ENCODE measurements around the gene SMCO4.

SMCO4 gene

DNA sequence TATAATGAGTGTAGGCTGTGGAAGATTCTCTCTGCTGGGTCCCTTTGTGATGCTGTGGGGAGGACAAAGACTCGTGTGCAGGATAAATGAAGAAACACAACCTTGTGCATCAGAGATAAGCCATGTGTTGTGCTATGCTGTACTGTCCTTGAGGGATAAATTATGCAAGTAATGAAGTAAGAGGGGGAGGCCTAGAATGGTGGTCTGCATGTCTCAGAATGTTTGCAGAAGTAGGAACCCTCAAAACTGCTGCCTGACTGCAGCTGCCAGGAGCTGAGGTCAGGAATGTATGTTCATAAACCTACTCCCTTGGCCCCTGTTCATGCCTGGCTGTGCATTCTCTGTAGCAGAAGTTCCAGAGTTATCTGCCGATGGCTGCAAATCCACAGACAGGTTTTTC is 4.6 kb upstream of the SMCO4 start:
- no peaks in the 10 kb centered on the region for H3K79me2 ChIP-seq (ENCODE audit: insufficient read depth, low read length)
- no peaks in the 10 kb centered on the region for H3K9me2 ChIP-seq (replicated peaks; ENCODE audit: insufficient read depth, low read length)
- TF ChIP-seq, protein P1, sequence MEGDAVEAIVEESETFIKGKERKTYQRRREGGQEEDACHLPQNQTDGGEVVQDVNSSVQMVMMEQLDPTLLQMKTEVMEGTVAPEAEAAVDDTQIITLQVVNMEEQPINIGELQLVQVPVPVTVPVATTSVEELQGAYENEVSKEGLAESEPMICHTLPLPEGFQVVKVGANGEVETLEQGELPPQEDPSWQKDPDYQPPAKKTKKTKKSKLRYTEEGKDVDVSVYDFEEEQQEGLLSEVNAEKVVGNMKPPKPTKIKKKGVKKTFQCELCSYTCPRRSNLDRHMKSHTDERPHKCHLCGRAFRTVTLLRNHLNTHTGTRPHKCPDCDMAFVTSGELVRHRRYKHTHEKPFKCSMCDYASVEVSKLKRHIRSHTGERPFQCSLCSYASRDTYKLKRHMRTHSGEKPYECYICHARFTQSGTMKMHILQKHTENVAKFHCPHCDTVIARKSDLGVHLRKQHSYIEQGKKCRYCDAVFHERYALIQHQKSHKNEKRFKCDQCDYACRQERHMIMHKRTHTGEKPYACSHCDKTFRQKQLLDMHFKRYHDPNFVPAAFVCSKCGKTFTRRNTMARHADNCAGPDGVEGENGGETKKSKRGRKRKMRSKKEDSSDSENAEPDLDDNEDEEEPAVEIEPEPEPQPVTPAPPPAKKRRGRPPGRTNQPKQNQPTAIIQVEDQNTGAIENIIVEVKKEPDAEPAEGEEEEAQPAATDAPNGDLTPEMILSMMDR (IDR thresholded peaks at IDR 0.05; ENCODE audit: insufficient read depth, low read length, poor library complexity, severe bottlenecking) = no peak
- no peak for TF ChIP-seq EZH2phosphoT487 (conservative IDR thresholded peaks at IDR 0.05; ENCODE audit: low read length)
- no peak overlapping the region for H2AFZ ChIP-seq (ENCODE audit: low read depth, low read length, severe bottlenecking)
- no peaks in the 10 kb centered on the region for H3F3A ChIP-seq (ENCODE audit: insufficient read depth)
- H3K9ac ChIP-seq (ENCODE audit: low read length) = no peak overlapping the region
- H3K9me3 ChIP-seq (ENCODE audit: insufficient read depth, low read length) = no peaks in the 10 kb centered on the region
- no peak overlapping the region for H3K27ac ChIP-seq (ENCODE audit: low read depth, low read length)
- H3K36me3 ChIP-seq (ENCODE audit: low read length) = no peaks in the 10 kb centered on the region
- no peaks in the 10 kb centered on the region for H3K27me3 ChIP-seq (ENCODE audit: low read length)
- no peak overlapping the region for H3K4me3 ChIP-seq (ENCODE audit: insufficient read depth, low read length, poor library complexity, severe bottlenecking)
- H3K4me2 ChIP-seq (ENCODE audit: low read depth, low read length, poor library complexity, severe bottlenecking) = no peak overlapping the region
- no peaks in the 10 kb centered on the region for H4K20me1 ChIP-seq (ENCODE audit: low read depth, low read length)

DNA sequence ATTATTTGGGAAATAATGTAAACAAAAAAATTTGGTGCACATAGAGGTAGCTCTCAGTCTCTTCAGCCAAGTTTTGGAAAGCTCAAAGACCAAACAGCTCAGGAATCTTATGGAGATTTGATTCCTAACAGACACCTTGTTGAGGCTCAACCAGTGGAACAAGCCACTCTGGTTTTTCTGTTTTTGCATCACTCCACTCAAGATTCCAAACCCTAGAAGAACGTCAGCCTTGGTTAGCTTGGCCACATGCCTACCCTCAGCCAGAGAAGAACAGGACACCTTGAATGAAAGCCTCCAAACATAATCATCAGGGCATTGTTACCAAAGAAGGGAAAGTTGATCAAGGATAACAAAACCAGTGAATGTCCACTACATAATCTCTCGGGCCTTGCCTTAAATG is 3.8 kb upstream of the SMCO4 start:
- Histone ChIP-seq H3K79me2 (ENCODE audit: insufficient read depth, low read length) (no peaks in the 10 kb centered on the region), H2AFZ (ENCODE audit: low read depth, low read length, severe bottlenecking) (no peak overlapping the region)

DNA sequence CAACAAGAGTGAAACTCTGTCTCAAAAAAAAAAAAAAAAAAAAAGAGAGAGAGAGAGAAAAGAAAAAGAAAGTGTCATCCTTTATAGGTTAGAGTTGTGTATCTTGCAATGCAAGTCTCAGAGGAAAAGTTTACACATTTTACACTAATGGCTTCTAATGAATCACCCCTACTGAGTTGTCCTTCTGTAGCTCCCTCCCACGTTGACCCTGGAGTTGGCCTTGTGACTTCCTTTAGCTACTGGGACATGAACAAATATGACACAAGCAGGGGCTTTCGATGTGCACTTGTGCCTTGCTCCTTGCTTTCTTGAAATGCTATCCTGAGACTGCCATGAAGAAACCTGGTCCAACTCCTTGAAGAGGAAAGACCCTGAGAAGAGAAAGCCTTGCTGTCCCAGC is 2.4 kb upstream of the SMCO4 start:
- H3K4me3 ChIP-seq (ENCODE audit: insufficient read depth, low read length, poor library complexity, severe bottlenecking) = no peak overlapping the region
- no peak overlapping the region for H3K9ac ChIP-seq (ENCODE audit: low read length)
- H3K79me2 ChIP-seq (ENCODE audit: insufficient read depth, low read length) = no peaks in the 10 kb centered on the region
- no peaks in the 10 kb centered on the region for H3K9me3 ChIP-seq (ENCODE audit: insufficient read depth, low read length)
- no peaks in the 10 kb centered on the region for H4K20me1 ChIP-seq (ENCODE audit: low read depth, low read length)
- H3F3A ChIP-seq (ENCODE audit: insufficient read depth) = no peaks in the 10 kb centered on the region
- no peak overlapping the region for H3K27ac ChIP-seq (ENCODE audit: low read depth, low read length)
- H3K4me2 ChIP-seq (ENCODE audit: low read depth, low read length, poor library complexity, severe bottlenecking) = no peak overlapping the region
- H3K36me3 ChIP-seq (ENCODE audit: low read length) = no peaks in the 10 kb centered on the region
- H2AFZ ChIP-seq (ENCODE audit: low read depth, low read length, severe bottlenecking) = no peak overlapping the region
- TF ChIP-seq, protein P1 (IDR thresholded peaks at IDR 0.05; ENCODE audit: insufficient read depth, low read length, poor library complexity, severe bottlenecking) = no peak
- TF ChIP-seq EZH2phosphoT487 (conservative IDR thresholded peaks at IDR 0.05; ENCODE audit: low read length) = no peak
- H3K27me3 ChIP-seq (ENCODE audit: low read length) = no peaks in the 10 kb centered on the region
- H3K9me2 ChIP-seq (replicated peaks; ENCODE audit: insufficient read depth, low read length) = no peaks in the 10 kb centered on the region

More for the DNA sequence above, 3.8 kb upstream of the SMCO4 start:
- Histone ChIP-seq H3K4me3 (ENCODE audit: insufficient read depth, low read length, poor library complexity, severe bottlenecking) (no peak overlapping the region), H3F3A (ENCODE audit: insufficient read depth) (no peaks in the 10 kb centered on the region), H4K20me1 (ENCODE audit: low read depth, low read length) (no peaks in the 10 kb centered on the region), H3K9me3 (ENCODE audit: insufficient read depth, low read length) (no peaks in the 10 kb centered on the region), H3K9me2 (replicated peaks; ENCODE audit: insufficient read depth, low read length) (no peaks in the 10 kb centered on the region), H3K9ac (ENCODE audit: low read length) (no peak overlapping the region), H3K27me3 (ENCODE audit: low read length) (no peaks in the 10 kb centered on the region), H3K36me3 (ENCODE audit: low read length) (no peaks in the 10 kb centered on the region), H3K4me2 (ENCODE audit: low read depth, low read length, poor library complexity, severe bottlenecking) (no peak overlapping the region), H3K27ac (ENCODE audit: low read depth, low read length) (no peak overlapping the region)
- no peak for TF ChIP-seq EZH2phosphoT487 (conservative IDR thresholded peaks at IDR 0.05; ENCODE audit: low read length)
- TF ChIP-seq, protein P1 (IDR thresholded peaks at IDR 0.05; ENCODE audit: insufficient read depth, low read length, poor library complexity, severe bottlenecking) = no peak

Measured in SU-DHL-6 (cell line).